ENCODE measurements around the gene CUX1. TPM values are rescaled to one million over a fixed set of nuclear protein-coding genes. Genes with fewer than 3 reads are reported as not detected.

CUX1 gene
- total and polyA plus RNA-seq, 2 of the 13 experiments (the other 11 are each of a cell fraction or from before 2014, with no cell fraction given) = 13.7 to 14.9 TPM

DNA sequence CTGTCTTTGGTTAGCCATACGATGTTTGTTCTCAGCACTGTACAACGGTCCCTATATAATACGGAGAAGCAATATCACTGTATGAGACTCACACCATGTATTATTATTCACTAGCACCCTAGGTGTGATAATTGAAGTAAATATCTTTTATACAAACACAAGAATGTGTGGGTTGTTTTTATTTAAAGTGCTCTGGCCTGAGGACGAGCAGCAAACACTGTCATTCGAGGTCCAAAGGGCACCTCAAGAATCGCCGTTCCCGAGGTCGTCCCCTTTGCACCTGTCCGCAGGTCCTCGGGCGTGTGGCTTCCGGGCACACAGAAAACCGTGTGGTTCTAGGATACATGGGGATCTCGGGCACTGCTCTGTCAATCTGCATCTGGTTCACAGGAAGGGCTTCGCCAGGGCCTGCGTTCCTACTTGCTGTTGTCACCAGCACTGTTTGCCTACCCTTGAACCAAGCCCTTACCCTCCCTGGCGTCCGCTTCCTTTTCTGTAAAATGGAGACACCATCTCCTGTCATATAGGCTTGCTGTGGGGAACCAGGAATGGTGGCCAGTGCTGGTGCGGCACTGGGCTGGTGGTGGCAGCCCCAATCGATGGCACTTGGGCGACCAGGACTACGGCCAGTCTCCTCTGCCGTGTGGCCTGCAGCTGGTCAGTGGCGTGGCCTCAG lies 440.8 kb downstream of the CUX1 start (continued):
- TF ChIP-seq ZNF510 (CRISPR knock-in tag; IDR thresholded peaks at IDR 0.05; ENCODE audit: low read depth) (0 out of 2 replicates have a peak, but pooled peaks have one; percentile 40), TCF7 (IDR thresholded peaks at IDR 0.05; ENCODE audit: low read depth) (no peak), EED (CRISPR knock-in tag; IDR thresholded peaks at IDR 0.05) (no peak), DMAP1 (CRISPR knock-in tag; IDR thresholded peaks at IDR 0.05) (peak; percentile 82), KDM4B (CRISPR knock-in tag; IDR thresholded peaks at IDR 0.05) (peak; percentile 37; the same call in 1 of the 2 replicates), ZNF556 (CRISPR knock-in tag; IDR thresholded peaks at IDR 0.05; ENCODE audit: borderline replicate concordance) (peak; percentile 77; the same call in 1 of the 2 replicates), ZNF264 (CRISPR knock-in tag; IDR thresholded peaks at IDR 0.05) (peak; percentile 96), HOXA5 (CRISPR knock-in tag; IDR thresholded peaks at IDR 0.05) (peak; percentile 79; the same call in 1 of the 2 replicates), SP4 (CRISPR knock-in tag; IDR thresholded peaks at IDR 0.05) (peak; percentile 66)
- TF ChIP-seq, protein P1, sequence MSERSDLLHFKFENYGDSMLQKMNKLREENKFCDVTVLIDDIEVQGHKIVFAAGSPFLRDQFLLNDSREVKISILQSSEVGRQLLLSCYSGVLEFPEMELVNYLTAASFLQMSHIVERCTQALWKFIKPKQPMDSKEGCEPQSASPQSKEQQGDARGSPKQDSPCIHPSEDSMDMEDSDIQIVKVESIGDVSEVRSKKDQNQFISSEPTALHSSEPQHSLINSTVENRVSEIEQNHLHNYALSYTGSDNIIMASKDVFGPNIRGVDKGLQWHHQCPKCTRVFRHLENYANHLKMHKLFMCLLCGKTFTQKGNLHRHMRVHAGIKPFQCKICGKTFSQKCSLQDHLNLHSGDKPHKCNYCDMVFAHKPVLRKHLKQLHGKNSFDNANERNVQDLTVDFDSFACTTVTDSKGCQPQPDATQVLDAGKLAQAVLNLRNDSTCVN (CRISPR knock-in tag; IDR thresholded peaks at IDR 0.05; ENCODE audit: borderline replicate concordance) = peak; percentile 91; the same call in 1 of the 2 replicates
- TF ChIP-seq, protein P2, sequence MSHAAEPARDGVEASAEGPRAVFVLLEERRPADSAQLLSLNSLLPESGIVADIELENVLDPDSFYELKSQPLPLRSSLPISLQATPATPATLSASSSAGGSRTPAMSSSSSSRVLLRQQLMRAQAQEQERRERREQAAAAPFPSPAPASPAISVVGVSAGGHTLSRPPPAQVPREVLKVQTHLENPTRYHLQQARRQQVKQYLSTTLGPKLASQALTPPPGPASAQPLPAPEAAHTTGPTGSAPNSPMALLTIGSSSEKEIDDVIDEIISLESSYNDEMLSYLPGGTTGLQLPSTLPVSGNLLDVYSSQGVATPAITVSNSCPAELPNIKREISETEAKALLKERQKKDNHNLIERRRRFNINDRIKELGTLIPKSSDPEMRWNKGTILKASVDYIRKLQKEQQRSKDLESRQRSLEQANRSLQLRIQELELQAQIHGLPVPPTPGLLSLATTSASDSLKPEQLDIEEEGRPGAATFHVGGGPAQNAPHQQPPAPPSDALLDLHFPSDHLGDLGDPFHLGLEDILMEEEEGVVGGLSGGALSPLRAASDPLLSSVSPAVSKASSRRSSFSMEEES (CRISPR knock-in tag; IDR thresholded peaks at IDR 0.05) = peak; percentile 83
- TF ChIP-seq, protein P3, sequence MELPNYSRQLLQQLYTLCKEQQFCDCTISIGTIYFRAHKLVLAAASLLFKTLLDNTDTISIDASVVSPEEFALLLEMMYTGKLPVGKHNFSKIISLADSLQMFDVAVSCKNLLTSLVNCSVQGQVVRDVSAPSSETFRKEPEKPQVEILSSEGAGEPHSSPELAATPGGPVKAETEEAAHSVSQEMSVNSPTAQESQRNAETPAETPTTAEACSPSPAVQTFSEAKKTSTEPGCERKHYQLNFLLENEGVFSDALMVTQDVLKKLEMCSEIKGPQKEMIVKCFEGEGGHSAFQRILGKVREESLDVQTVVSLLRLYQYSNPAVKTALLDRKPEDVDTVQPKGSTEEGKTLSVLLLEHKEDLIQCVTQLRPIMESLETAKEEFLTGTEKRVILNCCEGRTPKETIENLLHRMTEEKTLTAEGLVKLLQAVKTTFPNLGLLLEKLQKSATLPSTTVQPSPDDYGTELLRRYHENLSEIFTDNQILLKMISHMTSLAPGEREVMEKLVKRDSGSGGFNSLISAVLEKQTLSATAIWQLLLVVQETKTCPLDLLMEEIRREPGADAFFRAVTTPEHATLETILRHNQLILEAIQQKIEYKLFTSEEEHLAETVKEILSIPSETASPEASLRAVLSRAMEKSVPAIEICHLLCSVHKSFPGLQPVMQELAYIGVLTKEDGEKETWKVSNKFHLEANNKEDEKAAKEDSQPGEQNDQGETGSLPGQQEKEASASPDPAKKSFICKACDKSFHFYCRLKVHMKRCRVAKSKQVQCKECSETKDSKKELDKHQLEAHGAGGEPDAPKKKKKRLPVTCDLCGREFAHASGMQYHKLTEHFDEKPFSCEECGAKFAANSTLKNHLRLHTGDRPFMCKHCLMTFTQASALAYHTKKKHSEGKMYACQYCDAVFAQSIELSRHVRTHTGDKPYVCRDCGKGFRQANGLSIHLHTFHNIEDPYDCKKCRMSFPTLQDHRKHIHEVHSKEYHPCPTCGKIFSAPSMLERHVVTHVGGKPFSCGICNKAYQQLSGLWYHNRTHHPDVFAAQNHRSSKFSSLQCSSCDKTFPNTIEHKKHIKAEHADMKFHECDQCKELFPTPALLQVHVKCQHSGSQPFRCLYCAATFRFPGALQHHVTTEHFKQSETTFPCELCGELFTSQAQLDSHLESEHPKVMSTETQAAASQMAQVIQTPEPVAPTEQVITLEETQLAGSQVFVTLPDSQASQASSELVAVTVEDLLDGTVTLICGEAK (IDR thresholded peaks at IDR 0.05) = no peak
- TF ChIP-seq, protein P3 (CRISPR knock-in tag; IDR thresholded peaks at IDR 0.05) = peak; percentile 89
